ENCODE results near the gene CDRT4.

Gene CDRT4

DNA sequence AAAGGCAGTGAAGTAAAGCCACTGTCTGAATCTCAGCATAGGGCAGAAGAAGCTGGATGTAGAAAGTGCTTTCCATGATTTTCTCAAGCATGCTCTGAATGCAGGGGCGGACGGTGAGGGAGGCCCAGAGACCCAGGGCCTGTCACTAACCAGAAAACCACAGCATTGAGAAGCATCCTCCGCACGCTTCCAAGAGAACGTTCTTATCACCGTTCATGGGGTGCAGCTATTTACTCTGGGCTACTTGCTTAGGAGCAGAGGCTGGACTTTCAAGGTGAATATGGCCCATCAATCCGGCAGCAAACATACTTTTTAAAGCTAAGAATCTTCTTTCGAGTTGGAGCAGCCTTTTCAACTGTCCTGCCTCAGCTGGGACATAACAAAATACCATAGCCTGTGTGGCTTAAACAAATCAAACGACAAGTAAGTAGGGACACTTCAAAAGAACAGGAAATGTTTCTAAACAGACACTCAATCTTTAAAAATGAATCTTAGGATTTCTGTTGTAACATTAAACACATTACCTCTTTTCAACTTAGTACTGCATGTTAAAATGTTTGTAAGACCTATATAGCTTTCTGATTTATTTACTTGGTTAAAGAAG, 46.5 kb upstream of the CDRT4 start:
- Histone ChIP-seq H3F3A (ENCODE audit: insufficient read depth) (no peaks in the 10 kb centered on the region), H3K79me2 (ENCODE audit: insufficient read depth, low read length) (no peaks in the 10 kb centered on the region), H3K4me2 (ENCODE audit: low read depth, low read length, poor library complexity, severe bottlenecking) (no peak overlapping the region), H4K20me1 (ENCODE audit: low read depth, low read length) (no peaks in the 10 kb centered on the region), H3K27ac (ENCODE audit: low read depth, low read length) (no peak overlapping the region), H3K9ac (ENCODE audit: low read length) (no peak overlapping the region), H2AFZ (ENCODE audit: low read depth, low read length, severe bottlenecking) (no peak overlapping the region), H3K27me3 (ENCODE audit: low read length) (no peaks in the 10 kb centered on the region), H3K9me3 (ENCODE audit: insufficient read depth, low read length) (no peaks in the 10 kb centered on the region), H3K36me3 (ENCODE audit: low read length) (no peaks in the 10 kb centered on the region), H3K9me2 (replicated peaks; ENCODE audit: insufficient read depth, low read length) (no peaks in the 10 kb centered on the region), H3K4me3 (ENCODE audit: insufficient read depth, low read length, poor library complexity, severe bottlenecking) (no peak overlapping the region)
- no peak for TF ChIP-seq CTCF (IDR thresholded peaks at IDR 0.05; ENCODE audit: insufficient read depth, low read length, poor library complexity, severe bottlenecking)
- no peak for TF ChIP-seq EZH2phosphoT487 (conservative IDR thresholded peaks at IDR 0.05; ENCODE audit: low read length)

GRCh38 chr17:15513058-15513791, 45.8 kb upstream of the CDRT4 start:
- Histone ChIP-seq H3K36me3 (ENCODE audit: low read length) (no peaks in the 10 kb centered on the region), H3K9ac (ENCODE audit: low read length) (no peak overlapping the region), H3K9me3 (ENCODE audit: insufficient read depth, low read length) (no peaks in the 10 kb centered on the region), H3K79me2 (ENCODE audit: insufficient read depth, low read length) (no peaks in the 10 kb centered on the region), H4K20me1 (ENCODE audit: low read depth, low read length) (no peaks in the 10 kb centered on the region), H3K4me3 (ENCODE audit: insufficient read depth, low read length, poor library complexity, severe bottlenecking) (no peak overlapping the region), H3F3A (ENCODE audit: insufficient read depth) (no peaks in the 10 kb centered on the region), H2AFZ (ENCODE audit: low read depth, low read length, severe bottlenecking) (no peak overlapping the region), H3K9me2 (replicated peaks; ENCODE audit: insufficient read depth, low read length) (no peaks in the 10 kb centered on the region), H3K4me2 (ENCODE audit: low read depth, low read length, poor library complexity, severe bottlenecking) (no peak overlapping the region), H3K27ac (ENCODE audit: low read depth, low read length) (no peak overlapping the region), H3K27me3 (ENCODE audit: low read length) (no peaks in the 10 kb centered on the region)
- TF ChIP-seq CTCF (IDR thresholded peaks at IDR 0.05; ENCODE audit: insufficient read depth, low read length, poor library complexity, severe bottlenecking) (no peak), EZH2phosphoT487 (conservative IDR thresholded peaks at IDR 0.05; ENCODE audit: low read length) (no peak)

DNA sequence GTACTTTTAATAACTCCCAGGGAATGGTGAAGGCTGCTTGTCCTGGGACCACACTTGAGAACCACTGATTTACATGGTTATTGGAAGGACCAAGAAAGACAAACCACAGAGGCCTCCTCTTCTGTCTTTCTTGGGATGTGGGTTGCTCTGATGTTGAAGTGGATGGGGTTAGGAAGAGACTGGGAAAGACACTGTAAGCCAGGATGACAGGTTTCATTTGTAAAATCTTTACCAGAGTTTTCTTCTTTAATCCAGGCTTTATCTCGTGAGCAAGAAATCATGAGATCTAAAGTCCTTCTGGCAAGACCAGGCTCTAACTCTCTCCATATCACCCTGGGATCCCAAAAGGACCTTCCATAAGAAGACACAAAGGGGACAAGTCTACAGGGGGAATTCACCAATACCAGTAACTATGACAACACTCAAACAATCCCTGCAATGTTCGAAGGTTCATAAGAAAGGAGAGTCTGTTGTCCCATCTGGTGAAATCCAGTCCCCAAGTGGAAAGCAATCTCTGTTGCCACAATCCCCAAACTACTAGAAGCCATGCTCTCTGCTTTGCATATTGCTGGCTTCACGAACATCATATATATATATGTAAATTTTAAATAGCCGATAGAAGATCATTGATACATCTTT, 44.8 kb upstream of the CDRT4 start:
- Histone ChIP-seq H3K4me3 (ENCODE audit: insufficient read depth, low read length, poor library complexity, severe bottlenecking) (no peak overlapping the region), H3K9me2 (replicated peaks; ENCODE audit: insufficient read depth, low read length) (no peaks in the 10 kb centered on the region), H3K36me3 (ENCODE audit: low read length) (no peaks in the 10 kb centered on the region), H3K27ac (ENCODE audit: low read depth, low read length) (no peak overlapping the region), H3K79me2 (ENCODE audit: insufficient read depth, low read length) (no peaks in the 10 kb centered on the region), H3K4me2 (ENCODE audit: low read depth, low read length, poor library complexity, severe bottlenecking) (no peak overlapping the region), H2AFZ (ENCODE audit: low read depth, low read length, severe bottlenecking) (no peak overlapping the region), H3K9me3 (ENCODE audit: insufficient read depth, low read length) (no peaks in the 10 kb centered on the region), H3K27me3 (ENCODE audit: low read length) (no peaks in the 10 kb centered on the region), H4K20me1 (ENCODE audit: low read depth, low read length) (no peaks in the 10 kb centered on the region), H3K9ac (ENCODE audit: low read length) (no peak overlapping the region), H3F3A (ENCODE audit: insufficient read depth) (no peaks in the 10 kb centered on the region)
- TF ChIP-seq EZH2phosphoT487 (conservative IDR thresholded peaks at IDR 0.05; ENCODE audit: low read length) (no peak), CTCF (IDR thresholded peaks at IDR 0.05; ENCODE audit: insufficient read depth, low read length, poor library complexity, severe bottlenecking) (no peak)
